Measurements from ENCODE around the gene DDX47.
"Not testable (repeated sequence)": the region's sequence is repeated elsewhere in the genome, so short reads cannot be mapped to it uniquely, and the experiment has no call there.

DDX47 gene

GRCh38 chr12:12798480-12798879 is 14.7 kb upstream of the DDX47 start:
- no peak for FAIRE-seq

- no peak for FAIRE-seq
Observed at GRCh38 chr12:12799163-12799920, 13.8 kb upstream of the DDX47 start.

- no peak for FAIRE-seq
Observed at GRCh38 chr12:12800406-12801180, 12.6 kb upstream of the DDX47 start.

- FAIRE-seq: not testable (repeated sequence)
Observed at GRCh38 chr12:12801656-12802055, 11.5 kb upstream of the DDX47 start.

- no peak for FAIRE-seq
Observed at GRCh38 chr12:12803186-12803585, 10.0 kb upstream of the DDX47 start.

- no peak for FAIRE-seq
Observed at GRCh38 chr12:12804011-12804410, 9.1 kb upstream of the DDX47 start.

GRCh38 chr12:12804432-12804886 is 8.7 kb upstream of the DDX47 start:
- FAIRE-seq: no peak

- FAIRE-seq: no peak
Observed at GRCh38 chr12:12806784-12807516, 6.2 kb upstream of the DDX47 start.

GRCh38 chr12:12807517-12807903 is 5.6 kb upstream of the DDX47 start:
- FAIRE-seq: not testable (repeated sequence)

GRCh38 chr12:12807970-12808702 is 5.0 kb upstream of the DDX47 start:
- FAIRE-seq: no peak

GRCh38 chr12:12810553-12811021 is 2.6 kb upstream of the DDX47 start:
- FAIRE-seq: no peak

- no peak for FAIRE-seq
Observed at GRCh38 chr12:12811343-12811742, 1.8 kb upstream of the DDX47 start.

- no peak for FAIRE-seq
Observed at GRCh38 chr12:12812174-12812573, 972 bp upstream of the DDX47 start.

- FAIRE-seq: no peak
Observed at GRCh38 chr12:12812618-12813119, 477 bp upstream of the DDX47 start.

- no peak for FAIRE-seq
Observed at GRCh38 chr12:12817616-12818015, 4.5 kb downstream of the DDX47 start.

- FAIRE-seq: no peak
Observed at GRCh38 chr12:12818701-12819100, 5.6 kb downstream of the DDX47 start.

GRCh38 chr12:12819221-12819620 is 6.1 kb downstream of the DDX47 start:
- no peak for FAIRE-seq

- FAIRE-seq: no peak
Observed at GRCh38 chr12:12819752-12820311, 6.7 kb downstream of the DDX47 start.

- FAIRE-seq: not testable (repeated sequence)
Observed at GRCh38 chr12:12820376-12820775, 7.2 kb downstream of the DDX47 start.

GRCh38 chr12:12821975-12822374 is 8.8 kb downstream of the DDX47 start:
- no peak for FAIRE-seq

- FAIRE-seq: no peak
Observed at GRCh38 chr12:12822886-12823285, 9.7 kb downstream of the DDX47 start.

GRCh38 chr12:12823300-12823699 is 10.2 kb downstream of the DDX47 start:
- no peak for FAIRE-seq
